PC-9 (cell line): ENCODE results near the gene SRSF6.

Experiments
- CTCF ChIP-seq: fragments of 200-600 bp; sonication (generic); conservative IDR thresholded peaks from 2 replicates; pipeline ENCODE4 v1.6.1; 2017; ENCODE audit warnings: mixed run types, antibody characterized with exemption, mild to moderate bottlenecking, moderate library complexity
- EZH2 ChIP-seq: fragments of 200-600 bp; sonication (generic); IDR thresholded peaks from 2 replicates; pipeline ENCODE4 v1.8.0; 2017; ENCODE audit warnings: antibody characterized with exemption, low read depth

- TF ChIP-seq CTCF (no peak), EZH2 (no peak)
Measured at GRCh38 chr20:43461894-43462659, 4.4 kb downstream of the SRSF6 start.
